GM23248 (cell line): Measurements from ENCODE around the gene IL17REL.
A peak's percentile ranks its signal among the peaks of the same experiment; 100 is the strongest.

ENCODE experiments used
- EZH2 ChIP-seq: fragments of 200-600 bp; sonication (generic); IDR thresholded peaks from 2 replicates; pipeline ENCODE4 v1.6.1; 2018; ENCODE audit warnings: antibody characterized with exemption, mild to moderate bottlenecking; ENCODE audit not compliant: insufficient read depth, poor library complexity, severe bottlenecking
- EZH2phosphoT487 ChIP-seq: fragments of 200-600 bp; sonication (generic); IDR thresholded peaks from 2 replicates; pipeline ENCODE4 v1.6.1; 2018; ENCODE audit warnings: antibody characterized with exemption, moderate library complexity, mild to moderate bottlenecking, low read depth; ENCODE audit not compliant: insufficient read depth

- TF ChIP-seq EZH2phosphoT487 (no peak), EZH2 (peak; percentile 71)
Measured at GRCh38 chr22:50011447-50012210, 936 bp downstream of the IL17REL start.
